ENCODE results near the gene DIAPH1. TPM values are rescaled to one million over a fixed set of nuclear protein-coding genes. Genes with fewer than 3 reads are reported as not detected.

DIAPH1 gene
- polyA plus RNA-seq, 1 experiment, result 27.1 TPM

DNA sequence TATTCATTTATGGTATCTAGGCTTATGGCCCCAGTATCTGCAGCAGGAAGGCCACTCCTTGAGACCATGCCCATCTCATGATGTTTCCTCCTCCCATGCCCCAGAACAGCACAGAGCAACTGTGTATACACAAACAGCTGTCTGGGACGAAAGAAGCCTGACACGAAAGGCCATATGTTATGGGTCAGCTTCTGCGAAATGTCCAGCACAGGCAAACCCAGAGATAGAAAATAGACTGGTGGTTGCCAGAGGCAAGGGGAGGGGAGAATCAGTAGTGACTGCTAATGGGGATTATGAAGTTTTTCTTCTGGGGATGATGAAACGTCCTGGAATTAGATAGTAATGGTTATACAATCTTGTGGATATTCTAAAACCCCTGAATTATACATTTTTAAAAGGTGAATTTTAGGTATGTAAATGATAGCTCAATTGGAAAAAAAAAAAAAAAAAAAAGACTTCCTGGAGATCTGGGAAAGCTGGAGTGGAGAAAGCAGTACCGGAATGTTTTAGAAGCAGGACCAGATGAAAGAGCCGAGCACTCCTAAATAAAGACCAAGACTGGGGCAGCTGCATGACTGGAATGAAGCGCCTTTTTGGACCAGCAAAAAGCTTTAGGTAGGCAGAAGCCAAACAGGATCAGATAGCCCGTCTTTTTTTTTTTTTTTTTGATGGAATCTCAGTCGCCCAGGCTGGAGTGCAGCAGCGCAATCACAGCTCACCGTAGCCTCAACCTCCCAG lies 100.8 kb downstream of the DIAPH1 start:
- TF ChIP-seq, protein P1, sequence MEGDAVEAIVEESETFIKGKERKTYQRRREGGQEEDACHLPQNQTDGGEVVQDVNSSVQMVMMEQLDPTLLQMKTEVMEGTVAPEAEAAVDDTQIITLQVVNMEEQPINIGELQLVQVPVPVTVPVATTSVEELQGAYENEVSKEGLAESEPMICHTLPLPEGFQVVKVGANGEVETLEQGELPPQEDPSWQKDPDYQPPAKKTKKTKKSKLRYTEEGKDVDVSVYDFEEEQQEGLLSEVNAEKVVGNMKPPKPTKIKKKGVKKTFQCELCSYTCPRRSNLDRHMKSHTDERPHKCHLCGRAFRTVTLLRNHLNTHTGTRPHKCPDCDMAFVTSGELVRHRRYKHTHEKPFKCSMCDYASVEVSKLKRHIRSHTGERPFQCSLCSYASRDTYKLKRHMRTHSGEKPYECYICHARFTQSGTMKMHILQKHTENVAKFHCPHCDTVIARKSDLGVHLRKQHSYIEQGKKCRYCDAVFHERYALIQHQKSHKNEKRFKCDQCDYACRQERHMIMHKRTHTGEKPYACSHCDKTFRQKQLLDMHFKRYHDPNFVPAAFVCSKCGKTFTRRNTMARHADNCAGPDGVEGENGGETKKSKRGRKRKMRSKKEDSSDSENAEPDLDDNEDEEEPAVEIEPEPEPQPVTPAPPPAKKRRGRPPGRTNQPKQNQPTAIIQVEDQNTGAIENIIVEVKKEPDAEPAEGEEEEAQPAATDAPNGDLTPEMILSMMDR (IDR thresholded peaks at IDR 0.05; ENCODE audit: low read depth, low read length), result no peak
- ChIA-PET CTCF (interaction anchor here (0.6 to 2.1 kb wide), 6 partner anchors 10 to 148 kb away, joined by 3 to 18 read pairs (median 4); partner anchors contain the start of gene PCDHGB3), POLR2A (interaction anchor here (0.6 to 1.9 kb wide), 5 partner anchors 10 to 98 kb away, joined by 3 to 26 read pairs (median 4); partner anchors contain the start of gene PCDHGC3)
- no peaks in the 10 kb centered on the region for H3K27me3 ChIP-seq (ENCODE audit: control insufficient read depth, insufficient read depth, low read length)
- H3K9me3 ChIP-seq (ENCODE audit: control insufficient read depth, insufficient read depth, low read length), result no peaks in the 10 kb centered on the region
- no peak overlapping the region for H3K4me3 ChIP-seq (ENCODE audit: low read depth, low read length)
- peak overlapping the region; percentile 81 for H3K27ac ChIP-seq (ENCODE audit: low read depth, low read length)
- DNase-seq (ENCODE audit: low read depth, low spot score), result peak; percentile 69

DNA sequence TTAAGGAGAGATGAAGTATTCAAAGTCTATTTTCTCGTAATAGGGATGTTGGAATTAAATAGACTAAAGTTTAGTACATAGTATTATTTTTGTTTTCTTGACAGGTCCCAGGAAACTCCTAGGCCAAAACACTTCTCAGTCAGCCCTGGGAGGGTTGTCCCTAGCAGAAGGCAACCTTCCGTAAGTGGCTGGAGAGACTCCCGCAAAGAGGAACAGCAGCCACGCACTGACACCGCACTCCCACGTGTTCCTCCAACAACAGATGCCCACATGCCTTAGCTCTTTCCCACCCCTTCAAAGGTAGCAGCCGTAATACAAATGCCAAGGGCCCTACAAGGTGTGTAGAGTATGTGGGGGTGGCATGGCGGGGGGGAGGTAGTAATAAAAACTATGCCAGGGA lies 101.5 kb downstream of the DIAPH1 start:
- DNase-seq (ENCODE audit: low read depth, low spot score), result no peak
- Histone ChIP-seq H3K27me3 (ENCODE audit: control insufficient read depth, insufficient read depth, low read length) (no peaks in the 10 kb centered on the region), H3K27ac (ENCODE audit: low read depth, low read length) (peak overlapping the region; percentile 81), H3K4me3 (ENCODE audit: low read depth, low read length) (no peak overlapping the region), H3K9me3 (ENCODE audit: control insufficient read depth, insufficient read depth, low read length) (no peaks in the 10 kb centered on the region)
- TF ChIP-seq, protein P1 (IDR thresholded peaks at IDR 0.05; ENCODE audit: low read depth, low read length), result no peak
- ChIA-PET POLR2A (interaction anchor here (1.1 to 1.9 kb wide), 2 partner anchors 9 to 41 kb away, joined by 5 to 26 read pairs; partner anchors contain the start of gene PCDHGC3), CTCF (interaction anchor here (0.6 to 1.0 kb wide), 3 partner anchors 23 to 42 kb away, joined by 3 to 4 read pairs (median 3); no protein-coding TSS in a partner anchor)

DNA sequence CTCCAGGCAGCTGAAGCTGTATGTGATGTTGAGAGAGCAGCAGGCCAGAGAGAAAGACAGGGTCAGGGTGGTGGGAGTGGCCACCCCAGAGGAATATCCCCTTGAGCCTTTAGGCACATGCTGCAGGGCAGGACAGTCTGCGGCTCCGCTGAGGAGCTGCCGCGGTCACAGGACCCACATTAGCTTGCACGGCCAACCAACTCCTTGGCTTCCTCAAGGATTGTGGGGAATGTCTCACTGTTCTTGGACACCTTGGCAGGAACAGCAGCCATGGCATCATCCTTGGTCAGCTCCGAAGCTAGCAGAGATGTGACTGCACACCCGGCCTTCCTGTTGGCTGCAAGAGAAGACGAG lies 102.2 kb downstream of the DIAPH1 start:
- POLR2A ChIA-PET, result interaction anchor here (0.7 kb wide), 1 partner anchor 16 kb away, joined by 3 read pairs; no protein-coding TSS in a partner anchor
- H3K4me3 ChIP-seq (ENCODE audit: low read depth, low read length), result no peak overlapping the region
- CTCF ChIA-PET, result interaction anchor here (0.9 to 11.7 kb wide), 3 partner anchors 6 to 41 kb away, joined by 3 to 165 read pairs (median 3); no protein-coding TSS in a partner anchor
- no peaks in the 10 kb centered on the region for H3K9me3 ChIP-seq (ENCODE audit: control insufficient read depth, insufficient read depth, low read length)
- H3K27ac ChIP-seq (ENCODE audit: low read depth, low read length), result peak overlapping the region; percentile 61
- TF ChIP-seq, protein P1 (IDR thresholded peaks at IDR 0.05; ENCODE audit: low read depth, low read length), result no peak
- H3K27me3 ChIP-seq (ENCODE audit: control insufficient read depth, insufficient read depth, low read length), result no peaks in the 10 kb centered on the region
- no peak for DNase-seq (ENCODE audit: low read depth, low spot score)

DNA sequence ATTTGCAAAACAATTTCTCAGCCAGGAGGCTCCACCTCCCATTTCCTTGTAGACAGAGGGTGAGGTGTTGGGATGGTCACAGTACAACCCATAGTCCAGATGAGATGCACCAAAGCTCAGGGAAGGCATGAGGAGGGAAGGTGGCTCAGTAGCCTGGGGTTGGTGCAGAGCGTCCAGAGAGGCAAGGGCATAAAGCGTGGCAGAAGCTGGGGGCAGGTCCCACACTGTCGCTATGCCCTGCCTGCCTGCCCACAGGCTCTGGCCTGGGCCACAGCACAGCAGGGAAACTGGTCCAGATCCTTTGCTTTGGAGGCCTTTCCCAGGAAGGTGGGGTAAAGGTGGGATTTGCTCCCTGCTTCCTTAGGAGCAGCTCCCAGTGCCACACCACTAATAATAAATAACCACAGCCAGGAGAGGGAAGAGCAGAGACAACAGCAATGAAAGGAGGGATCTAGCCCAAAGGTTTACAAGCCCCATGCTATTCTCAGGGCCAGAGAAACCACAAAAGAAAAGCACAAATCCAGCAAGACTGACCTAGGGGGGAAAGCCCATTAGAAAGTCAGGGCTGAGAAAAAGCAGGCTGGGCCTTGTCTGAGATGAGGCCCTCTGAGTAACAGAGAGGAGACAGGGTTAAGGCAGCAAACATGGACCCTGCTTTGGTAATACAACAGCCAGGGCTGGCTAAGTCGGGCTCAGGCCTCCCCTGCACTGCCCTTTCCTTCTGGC lies 102.7 kb downstream of the DIAPH1 start:
- CTCF ChIA-PET, result interaction anchor here (0.8 to 11.7 kb wide), 6 partner anchors 7 to 98 kb away, joined by 3 to 165 read pairs (median 3); partner anchors contain the start of gene PCDHGB7

More for the DNA sequence above, 102.7 kb downstream of the DIAPH1 start:
- no peak overlapping the region for H3K4me3 ChIP-seq (ENCODE audit: low read depth, low read length)
- POLR2A ChIA-PET, result interaction anchor here (0.7 kb wide), 2 partner anchors 16 to 42 kb away, joined by 3 read pairs; no protein-coding TSS in a partner anchor
- TF ChIP-seq, protein P1 (IDR thresholded peaks at IDR 0.05; ENCODE audit: low read depth, low read length), result no peak
- no peaks in the 10 kb centered on the region for H3K9me3 ChIP-seq (ENCODE audit: control insufficient read depth, insufficient read depth, low read length)
- no peak for DNase-seq (ENCODE audit: low read depth, low spot score)
- no peaks in the 10 kb centered on the region for H3K27me3 ChIP-seq (ENCODE audit: control insufficient read depth, insufficient read depth, low read length)
- H3K27ac ChIP-seq (ENCODE audit: low read depth, low read length), result peak overlapping the region; percentile 61

All from AG04450 (cell line).